Suprapubic skin (tissue), 4 donors: ENCODE results near the gene ADAMTS7. TPM values are rescaled to one million over a fixed set of nuclear protein-coding genes. Genes with fewer than 3 reads are reported as not detected.
"Not testable (repeated sequence)": the region's sequence is repeated elsewhere in the genome, so short reads cannot be mapped to it uniquely, and the experiment has no call there.

ENCODE experiments used
- DNase-seq, 2 donors: peaks; one replicate each; pipeline ENCODE4 v3.0.0-alpha.2; 2019; ENCODE audit warnings: low spot score in 2 of 2
- H3K27ac ChIP-seq: fragments of 200-600 bp; sonication (generic); one replicate; pipeline ENCODE4 v1.5.1; 2019
- H3K27me3 ChIP-seq: fragments of 200-600 bp; sonication (generic); one replicate; pipeline ENCODE4 v1.5.1; 2019
- H3K36me3 ChIP-seq: fragments of 200-600 bp; sonication (generic); one replicate; pipeline ENCODE4 v1.5.1; 2019
- H3K4me1 ChIP-seq: fragments of 200-600 bp; sonication (generic); one replicate; pipeline ENCODE4 v1.5.1; 2019
- H3K4me3 ChIP-seq: fragments of 200-600 bp; sonication (generic); one replicate; pipeline ENCODE4 v1.5.1; 2019; ENCODE audit warnings: mild to moderate bottlenecking
- H3K9me3 ChIP-seq: fragments of 200-600 bp; sonication (generic); one replicate; pipeline ENCODE4 v1.5.1; 2019
- EP300 ChIP-seq: sonication (generic); formaldehyde crosslinking; IDR thresholded peaks from one replicate; pipeline ENCODE4 v1.6.1; 2017; ENCODE audit warnings: antibody characterized with exemption
- POLR2A ChIP-seq, 2 donors: fragments of 450-650 bp; IDR thresholded peaks; one replicate each; pipeline ENCODE4 v1.6.1; 2017; ENCODE audit warnings: antibody characterized with exemption in 2 of 2, mild to moderate bottlenecking in 2 of 2, moderate library complexity in 2 of 2
- POLR2AphosphoS5 ChIP-seq, 3 donors: sonication (generic); formaldehyde crosslinking; IDR thresholded peaks; one replicate each; pipeline ENCODE4 v1.6.1; 2017; ENCODE audit warnings: antibody characterized with exemption in 3 of 3
- WGBS: methylation state at CpG from one replicate; pipeline ENCODE4 v1.1.5; 2018; 5-methylcytosine and 5-hydroxymethylcytosine counted together
- total RNA-seq, 4 donors: library from RNA; depleted of rRNA; stranded (reverse); fragments of >200 nt; gene quantifications; one replicate each; pipeline ENCODE4 v1.1.0, GENCODE V29; 2016
- TF ChIP-seq, protein P1 (sequence below), 2 donors: fragments of 200-600 bp in 1 of 2; fragments of 450-650 bp in 1 of 2; sonication (generic) in 1 of 2; IDR thresholded peaks; one replicate each; pipeline ENCODE4 v1.5.1; 2016 to 2019; ENCODE audit warnings: antibody characterized with exemption in 2 of 2, mild to moderate bottlenecking in 1 of 2, moderate library complexity in 1 of 2

ADAMTS7 gene
- total RNA-seq, 4 donors from 2014 or later: 1.1 to 1.2 (median 1.2) TPM

DNA sequence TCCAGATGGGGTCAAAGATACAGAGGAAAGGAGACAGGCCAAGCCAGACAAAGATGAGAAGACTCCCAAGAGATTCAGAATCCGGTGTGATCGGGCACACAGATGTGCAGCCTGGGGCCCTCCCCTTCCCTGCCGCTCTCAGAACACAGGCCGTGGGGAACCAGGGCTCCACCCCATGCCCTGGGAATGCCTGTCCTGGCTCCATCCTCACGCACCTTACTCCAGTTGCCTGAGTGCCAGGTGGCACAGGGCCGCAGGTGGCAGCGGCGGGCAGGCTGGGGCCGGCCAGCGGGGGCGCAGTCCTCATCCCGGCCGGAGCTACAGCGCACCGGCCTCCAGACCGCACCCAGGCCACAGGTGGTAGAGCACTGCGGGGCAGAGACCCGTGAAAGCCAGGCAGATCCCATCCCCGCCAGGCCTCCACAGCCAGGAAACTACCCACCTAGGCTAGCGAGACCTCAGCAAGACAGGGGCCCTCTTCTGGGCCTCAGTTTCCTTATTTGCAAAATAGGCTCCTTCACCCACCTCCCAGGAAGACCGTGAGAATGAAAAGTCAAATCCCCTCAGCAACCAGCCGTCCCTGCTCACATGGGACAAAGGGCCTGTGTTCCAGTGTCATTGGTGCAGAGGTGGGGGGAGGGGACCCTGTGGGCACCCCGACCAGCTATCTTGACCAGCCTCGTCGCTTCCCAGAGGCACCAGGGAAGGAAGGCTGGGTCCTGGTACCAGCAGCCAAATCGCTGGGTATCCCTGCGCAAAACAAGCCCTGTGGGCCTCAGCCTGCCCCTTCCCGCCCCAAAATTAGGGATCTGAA, 46.7 kb downstream of the ADAMTS7 start:
- H3K36me3 ChIP-seq, H3K9me3 ChIP-seq, H3K27me3 ChIP-seq, H3K27ac ChIP-seq, H3K4me3 ChIP-seq: not testable (repeated sequence)
- peaks cover 29% of the 10 kb centered on the region for H3K4me1 ChIP-seq
- WGBS: 65% methylated on average over 8 of the region's 28 CpGs
- peak in 1 of 2 donors; percentile 58 for DNase-seq

DNA sequence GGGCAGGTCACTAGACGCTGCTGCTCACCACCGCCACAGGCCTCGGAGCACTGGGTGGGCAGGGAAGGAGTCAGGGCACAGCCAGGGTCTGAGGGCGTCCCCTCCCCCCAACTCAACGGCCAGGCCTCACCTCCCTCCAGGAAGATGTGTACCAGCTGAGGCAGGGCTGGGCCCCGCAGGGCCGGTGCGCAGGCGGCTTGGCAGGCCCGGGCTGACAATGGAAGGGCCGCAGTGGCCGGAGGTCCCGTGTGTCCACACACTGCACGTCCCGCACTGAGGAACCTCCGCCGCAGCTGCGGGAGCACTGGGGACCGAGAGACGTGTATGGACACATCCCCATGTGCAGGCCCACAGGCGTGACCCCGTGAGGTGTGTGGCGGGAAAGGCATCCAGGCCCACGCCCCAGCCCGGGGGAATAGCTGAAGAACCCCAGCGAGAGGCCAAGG, 47.4 kb downstream of the ADAMTS7 start:
- WGBS: 65% methylated on average over 21 of the region's 26 CpGs
- Histone ChIP-seq H3K27ac (no peak overlapping the region), H3K27me3 (no peaks in the 10 kb centered on the region), H3K4me3 (no peak overlapping the region), H3K4me1 (peaks cover 35% of the 10 kb centered on the region), H3K36me3 (no peaks in the 10 kb centered on the region), H3K9me3 (no peaks in the 10 kb centered on the region)
- TF ChIP-seq POLR2AphosphoS5 (IDR thresholded peaks at IDR 0.05) (no peak), POLR2A (IDR thresholded peaks at IDR 0.05) (no peak), EP300 (no peak)
- TF ChIP-seq, protein P1, sequence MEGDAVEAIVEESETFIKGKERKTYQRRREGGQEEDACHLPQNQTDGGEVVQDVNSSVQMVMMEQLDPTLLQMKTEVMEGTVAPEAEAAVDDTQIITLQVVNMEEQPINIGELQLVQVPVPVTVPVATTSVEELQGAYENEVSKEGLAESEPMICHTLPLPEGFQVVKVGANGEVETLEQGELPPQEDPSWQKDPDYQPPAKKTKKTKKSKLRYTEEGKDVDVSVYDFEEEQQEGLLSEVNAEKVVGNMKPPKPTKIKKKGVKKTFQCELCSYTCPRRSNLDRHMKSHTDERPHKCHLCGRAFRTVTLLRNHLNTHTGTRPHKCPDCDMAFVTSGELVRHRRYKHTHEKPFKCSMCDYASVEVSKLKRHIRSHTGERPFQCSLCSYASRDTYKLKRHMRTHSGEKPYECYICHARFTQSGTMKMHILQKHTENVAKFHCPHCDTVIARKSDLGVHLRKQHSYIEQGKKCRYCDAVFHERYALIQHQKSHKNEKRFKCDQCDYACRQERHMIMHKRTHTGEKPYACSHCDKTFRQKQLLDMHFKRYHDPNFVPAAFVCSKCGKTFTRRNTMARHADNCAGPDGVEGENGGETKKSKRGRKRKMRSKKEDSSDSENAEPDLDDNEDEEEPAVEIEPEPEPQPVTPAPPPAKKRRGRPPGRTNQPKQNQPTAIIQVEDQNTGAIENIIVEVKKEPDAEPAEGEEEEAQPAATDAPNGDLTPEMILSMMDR (IDR thresholded peaks at IDR 0.05): no peak
- DNase-seq: peak in 1 of 2 donors; percentile 59

DNA sequence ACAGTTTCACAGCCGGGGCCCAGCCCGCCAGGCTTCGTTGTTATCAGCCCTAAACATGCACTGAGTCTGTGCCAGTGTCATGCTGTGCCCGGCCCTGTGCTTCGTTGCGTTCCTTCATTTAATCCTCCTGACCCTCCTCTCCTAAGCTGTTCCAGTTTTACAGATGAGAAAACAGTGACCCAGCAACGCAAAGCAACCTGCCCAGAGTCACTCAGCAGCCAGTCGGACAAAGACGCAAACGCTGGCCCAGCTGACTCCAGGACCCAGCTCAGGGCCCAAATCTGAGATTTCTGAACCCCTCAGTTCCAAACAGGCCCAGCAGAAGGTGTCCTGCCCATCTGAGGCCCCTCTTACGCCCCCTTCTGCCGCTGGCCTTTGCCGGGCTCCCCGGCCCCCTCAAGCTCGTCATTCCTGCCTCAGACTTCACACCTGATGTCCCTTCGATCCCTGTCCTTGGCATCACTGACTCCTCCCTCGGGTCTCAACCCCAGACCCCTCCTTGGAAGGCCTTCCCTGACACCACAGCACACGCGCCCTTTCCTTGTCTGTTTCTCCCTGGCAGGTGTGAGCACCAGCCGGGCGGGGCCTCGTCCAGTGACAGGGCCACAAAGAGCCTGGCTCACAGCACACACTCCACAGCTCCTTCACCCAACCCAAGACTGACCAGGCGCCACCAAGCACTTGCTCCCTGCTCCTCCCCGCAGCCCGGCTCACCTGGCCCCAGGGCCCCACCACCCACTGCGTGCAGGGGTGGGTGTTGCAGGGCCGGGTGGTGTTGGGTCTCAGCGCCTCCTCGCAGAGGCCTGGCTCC, 48.1 kb downstream of the ADAMTS7 start:
- 91% methylated on average over 24 of the region's 29 CpGs for WGBS
- H3K36me3 ChIP-seq: no peaks in the 10 kb centered on the region
- no peaks in the 10 kb centered on the region for H3K27me3 ChIP-seq
- no peak overlapping the region for H3K27ac ChIP-seq
- no peak overlapping the region for H3K4me3 ChIP-seq
- TF ChIP-seq EP300: no peak
- TF ChIP-seq, protein P1 (IDR thresholded peaks at IDR 0.05): no peak
- no peak for TF ChIP-seq POLR2A (IDR thresholded peaks at IDR 0.05)
- TF ChIP-seq POLR2AphosphoS5 (IDR thresholded peaks at IDR 0.05): no peak
- DNase-seq: peak in 1 of 2 donors; percentile 53
- peaks cover 41% of the 10 kb centered on the region for H3K4me1 ChIP-seq
- H3K9me3 ChIP-seq: no peaks in the 10 kb centered on the region

- not testable (repeated sequence) for H3K9me3 ChIP-seq, H3K27ac ChIP-seq, H3K27me3 ChIP-seq, H3K36me3 ChIP-seq, H3K4me3 ChIP-seq
- 84% methylated on average over 16 of the region's 25 CpGs for WGBS
- peaks cover 48% of the 10 kb centered on the region for H3K4me1 ChIP-seq
- DNase-seq: peak in 1 of 2 donors; percentile 47
Measured at GRCh38 chr15:78762386-78762961, 48.8 kb downstream of the ADAMTS7 start.

GRCh38 chr15:78761891-78762385, 49.3 kb downstream of the ADAMTS7 start:
- no peak overlapping the region for H3K27ac ChIP-seq
- peak in 1 of 2 donors; percentile 50 for DNase-seq

DNA sequence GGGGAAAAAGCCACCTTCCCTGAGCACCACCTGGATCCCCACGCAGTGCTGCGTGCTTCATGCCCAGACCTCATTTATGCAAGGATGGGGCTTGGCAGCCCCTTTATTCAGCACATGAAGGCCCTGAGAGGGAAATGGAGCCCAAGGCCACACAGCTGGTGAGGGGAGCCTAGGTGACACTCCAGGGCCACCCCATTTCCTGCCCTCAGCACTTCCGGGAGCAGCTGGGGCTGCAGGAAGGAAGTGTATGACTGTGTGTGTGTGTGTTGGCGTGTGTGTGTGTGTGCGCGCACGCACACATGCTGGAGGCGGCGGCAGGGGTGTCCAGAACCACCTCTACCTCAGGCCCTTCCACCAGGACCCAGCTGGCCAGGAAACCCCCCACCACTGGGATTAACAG, 49.8 kb downstream of the ADAMTS7 start:
- not testable (repeated sequence) for H3K4me3 ChIP-seq, H3K9me3 ChIP-seq, H3K27ac ChIP-seq, H3K36me3 ChIP-seq, H3K27me3 ChIP-seq
- peaks cover 57% of the 10 kb centered on the region for H3K4me1 ChIP-seq
- 73% methylated on average over 3 of the region's 9 CpGs for WGBS
- peak in 1 of 2 donors; percentile 61 for DNase-seq

More at GRCh38 chr15:78761891-78762385, 49.3 kb downstream of the ADAMTS7 start:
- Histone ChIP-seq H3K27me3 (no peaks in the 10 kb centered on the region), H3K36me3 (no peaks in the 10 kb centered on the region), H3K4me3 (no peak overlapping the region), H3K4me1 (peaks cover 54% of the 10 kb centered on the region), H3K9me3 (no peaks in the 10 kb centered on the region)
- WGBS: no CpG with 5 or more reads among the region's 3 CpGs
- TF ChIP-seq EP300: no peak
- TF ChIP-seq, protein P1 (IDR thresholded peaks at IDR 0.05): no peak
- no peak for TF ChIP-seq POLR2AphosphoS5 (IDR thresholded peaks at IDR 0.05)
- TF ChIP-seq POLR2A (IDR thresholded peaks at IDR 0.05): no peak
